Activated gamma-delta T cell treated with Interleukin-2 at 50 U/mL for 16 hours (primary cell): ENCODE data around the gene ARSG.
"Not testable (repeated sequence)": the region's sequence is repeated elsewhere in the genome, so short reads cannot be mapped to it uniquely, and the experiment has no call there.

Experiments
- DNase-seq: peaks from one replicate; pipeline ENCODE4 v3.0.0-alpha.2; 2020

Gene ARSG

DNA sequence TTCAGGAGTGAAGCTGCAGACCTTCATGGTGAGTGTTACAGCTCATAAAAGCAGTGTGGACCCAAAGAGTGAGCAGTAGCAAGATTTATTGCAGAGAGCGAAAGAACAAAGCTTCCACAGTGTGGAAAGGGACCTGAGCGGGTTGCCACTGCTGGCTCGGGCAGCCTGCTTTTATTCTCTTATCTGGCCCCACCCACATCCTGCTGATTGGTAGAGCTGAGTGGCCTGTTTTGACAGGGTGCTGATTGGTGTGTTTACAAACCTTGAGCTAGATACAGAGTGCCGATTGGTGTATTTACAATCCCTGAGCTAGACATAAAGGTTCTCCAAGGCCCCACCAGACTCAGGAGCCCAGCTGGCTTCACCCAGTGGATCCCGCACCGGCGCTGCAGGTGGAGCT, 17.2 kb downstream of the ARSG start:
- DNase-seq, result not testable (repeated sequence)

DNA sequence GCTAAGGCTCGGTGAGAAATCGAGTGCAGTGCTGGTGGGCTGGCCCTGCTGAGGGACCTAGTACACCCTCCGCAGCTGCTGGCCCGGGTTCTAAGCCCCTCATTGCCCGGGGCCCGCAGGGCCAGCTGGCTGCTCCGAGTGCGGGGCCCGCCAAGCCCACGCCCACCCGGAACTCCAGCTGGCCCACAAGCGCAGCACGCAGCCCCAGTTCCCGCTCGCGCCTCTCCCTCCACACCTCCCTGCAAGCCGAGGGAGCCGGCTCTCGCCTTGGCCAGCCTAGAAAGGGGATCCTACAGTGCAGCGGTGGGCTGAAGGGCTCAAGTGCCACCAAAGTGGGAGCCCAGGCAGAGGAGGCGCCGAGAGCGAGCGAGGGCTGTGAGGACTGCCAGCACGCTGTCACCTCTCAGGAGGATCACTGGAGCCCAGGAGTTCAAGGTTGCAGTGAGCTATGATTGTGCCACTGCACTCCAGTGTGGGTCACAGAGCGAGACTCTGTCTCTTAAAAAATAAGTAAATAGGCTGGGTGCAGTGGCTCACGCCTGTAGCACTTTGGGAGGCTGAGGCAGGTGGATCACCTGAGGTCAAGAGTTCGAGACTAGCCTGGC, 17.9 kb downstream of the ARSG start:
- DNase-seq, result not testable (repeated sequence)

DNA sequence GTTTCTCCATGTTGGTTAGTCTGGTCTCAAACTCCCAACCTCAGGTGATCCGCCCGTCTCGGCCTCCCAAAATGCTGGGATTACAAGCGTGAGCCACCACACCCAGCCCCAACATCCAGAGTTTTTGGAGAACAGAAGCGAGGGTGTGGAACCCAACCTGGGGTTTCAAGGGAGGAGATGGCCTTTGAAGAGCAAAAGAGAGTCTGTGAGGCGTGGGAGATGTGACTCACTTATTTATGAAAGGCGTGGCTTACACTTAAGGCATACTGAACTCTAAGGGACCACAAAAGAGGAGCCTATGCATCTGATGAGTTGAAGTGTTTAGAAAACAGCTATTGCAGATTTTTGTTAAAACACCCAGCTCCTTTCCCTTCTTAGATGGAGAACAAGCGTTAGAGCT, 18.9 kb downstream of the ARSG start:
- DNase-seq, result peak; percentile 34

DNA sequence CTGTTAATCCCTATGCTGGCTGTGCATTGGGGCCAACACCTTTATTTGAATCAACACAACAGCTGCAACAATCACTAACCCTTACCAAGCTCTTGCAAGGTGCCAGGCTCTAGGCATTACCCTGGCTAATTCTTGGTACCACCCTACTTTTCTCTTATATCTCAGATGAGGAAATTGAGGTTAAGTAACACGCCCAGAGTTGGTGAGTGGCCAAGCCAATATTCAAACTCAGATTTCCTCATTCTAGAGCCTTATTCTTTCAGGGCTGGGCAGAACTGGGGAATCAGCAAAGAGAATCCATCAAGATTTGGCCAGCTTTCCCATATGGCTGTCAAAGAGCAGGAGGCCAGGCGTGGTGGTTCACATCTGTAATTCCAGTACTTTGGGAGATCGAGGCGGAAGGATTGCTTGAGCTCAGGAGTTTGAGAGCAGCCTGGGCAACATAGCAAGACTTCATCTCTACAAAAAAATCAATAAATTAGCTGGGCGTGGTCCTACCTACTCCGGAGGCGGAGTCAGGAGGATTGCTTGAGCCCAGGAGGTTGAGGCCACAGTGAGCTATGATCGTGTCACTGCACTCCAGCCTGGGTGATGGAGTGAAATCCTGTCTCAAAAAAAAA, 23.7 kb downstream of the ARSG start:
- DNase-seq, result peak; percentile 13

DNA sequence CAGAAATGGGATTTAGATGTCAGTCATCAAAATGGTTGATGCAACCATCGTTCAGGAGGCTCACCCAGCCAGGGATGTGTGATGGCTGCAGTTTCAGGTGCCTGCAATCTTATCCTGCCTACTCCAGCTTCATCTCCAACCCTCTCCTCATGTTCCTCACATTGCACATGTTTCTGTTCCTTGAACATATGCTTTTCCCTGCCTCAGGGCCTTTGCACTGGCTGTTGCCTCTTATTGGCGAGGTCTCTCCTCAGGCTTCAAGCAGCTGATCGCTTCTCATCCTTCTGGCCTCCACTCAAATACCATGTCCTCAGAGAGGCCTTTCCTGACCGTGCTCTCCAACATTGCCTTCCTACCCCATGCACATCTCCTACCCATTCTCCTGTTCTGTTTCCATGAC, 24.6 kb downstream of the ARSG start:
- DNase-seq, result no peak

DNA sequence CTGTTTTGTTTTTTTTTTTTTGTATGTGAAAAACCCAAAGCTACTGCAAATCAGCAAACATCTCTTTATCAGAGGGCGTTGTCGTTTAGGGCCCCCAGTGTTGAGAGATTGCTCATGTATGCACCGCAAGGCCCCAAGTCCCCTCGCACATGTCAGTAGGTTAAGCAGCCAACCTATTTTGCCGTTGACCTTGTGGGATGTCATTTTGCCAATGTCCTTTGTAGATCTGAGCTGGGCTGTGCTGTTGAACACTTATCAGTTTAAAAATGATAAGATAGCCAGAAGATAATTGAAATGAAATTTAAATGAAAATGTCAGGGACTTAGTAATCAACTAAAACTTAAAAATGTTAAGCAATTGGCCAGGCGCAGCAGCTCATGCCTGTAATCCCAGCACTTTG, 26.2 kb downstream of the ARSG start:
- DNase-seq, result no peak

DNA sequence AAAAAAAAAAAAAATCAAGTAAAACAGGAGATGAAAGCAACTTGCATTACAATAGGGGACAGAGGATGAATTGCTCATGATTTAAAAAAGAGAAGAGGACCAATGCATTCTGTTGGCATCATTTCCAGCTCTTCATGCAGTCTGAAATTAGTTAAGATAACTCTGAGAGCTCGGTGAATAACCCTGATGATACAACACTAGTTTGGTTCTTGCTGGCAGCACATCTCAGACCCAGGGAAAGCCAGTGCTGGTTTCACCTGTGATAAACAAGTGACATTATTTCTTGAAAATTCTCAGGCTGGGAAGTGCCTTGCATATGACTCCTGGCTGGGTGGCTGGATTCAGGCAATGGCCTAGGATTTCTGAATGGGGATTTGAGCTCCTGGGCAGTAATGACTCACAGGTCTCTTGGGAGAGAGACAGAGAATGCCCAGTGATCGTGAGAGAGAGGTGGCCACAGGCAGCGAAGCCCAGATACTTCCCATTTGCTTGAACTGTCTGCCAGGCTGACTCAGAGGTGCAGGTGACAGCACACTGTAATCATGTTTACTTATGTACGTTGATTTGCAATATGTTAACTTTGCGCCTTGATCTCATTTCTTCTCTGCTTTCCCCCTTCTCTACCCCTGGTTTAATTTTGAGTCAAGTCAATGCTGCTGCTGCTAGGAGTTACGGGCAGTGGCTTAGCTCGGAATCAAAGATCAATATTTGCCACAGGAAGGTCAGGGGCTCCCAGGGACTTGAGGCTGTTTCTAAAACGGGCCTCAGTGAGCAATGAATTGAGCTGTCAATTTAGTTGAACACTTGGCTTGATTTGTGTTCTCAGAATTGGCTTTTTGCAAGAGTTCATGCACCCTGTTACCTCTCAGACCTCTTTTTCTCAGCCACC, 27.1 kb downstream of the ARSG start:
- no peak for DNase-seq

DNA sequence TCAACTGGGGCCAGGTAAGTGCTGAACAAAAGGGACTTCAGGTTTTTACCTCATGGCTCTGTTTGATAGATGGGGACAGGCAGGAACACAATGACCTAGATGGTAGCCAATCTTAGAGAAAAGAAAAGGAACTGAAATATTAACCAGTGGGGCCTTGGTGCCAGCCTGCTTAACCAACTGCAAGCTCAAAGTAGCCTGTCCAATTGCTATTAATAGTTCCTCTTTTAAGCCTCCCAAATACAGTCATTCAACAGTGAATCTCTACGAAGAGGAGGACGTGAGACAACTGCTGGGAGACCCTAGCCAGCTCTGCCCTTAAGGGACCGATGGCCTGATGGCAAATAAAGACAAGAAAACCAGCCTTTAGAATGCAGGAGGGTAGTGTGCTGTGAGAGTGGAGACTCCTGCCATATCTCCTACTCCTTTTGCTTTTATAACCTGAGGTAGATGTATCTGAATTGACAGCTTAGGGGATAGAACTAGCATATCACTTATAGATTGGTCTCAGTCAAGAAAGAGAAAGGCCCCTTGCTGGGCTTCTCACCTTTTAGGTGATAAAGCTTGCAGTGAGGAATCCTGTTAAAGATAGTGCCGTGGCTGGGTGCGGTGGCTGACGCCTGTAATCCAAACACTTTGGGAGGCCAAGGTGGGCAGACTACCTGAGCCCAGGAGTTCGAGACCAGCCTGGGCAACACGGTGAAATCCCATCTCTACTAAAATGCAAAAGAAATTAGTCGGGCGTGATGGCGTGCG, 28.3 kb downstream of the ARSG start:
- no peak for DNase-seq

DNA sequence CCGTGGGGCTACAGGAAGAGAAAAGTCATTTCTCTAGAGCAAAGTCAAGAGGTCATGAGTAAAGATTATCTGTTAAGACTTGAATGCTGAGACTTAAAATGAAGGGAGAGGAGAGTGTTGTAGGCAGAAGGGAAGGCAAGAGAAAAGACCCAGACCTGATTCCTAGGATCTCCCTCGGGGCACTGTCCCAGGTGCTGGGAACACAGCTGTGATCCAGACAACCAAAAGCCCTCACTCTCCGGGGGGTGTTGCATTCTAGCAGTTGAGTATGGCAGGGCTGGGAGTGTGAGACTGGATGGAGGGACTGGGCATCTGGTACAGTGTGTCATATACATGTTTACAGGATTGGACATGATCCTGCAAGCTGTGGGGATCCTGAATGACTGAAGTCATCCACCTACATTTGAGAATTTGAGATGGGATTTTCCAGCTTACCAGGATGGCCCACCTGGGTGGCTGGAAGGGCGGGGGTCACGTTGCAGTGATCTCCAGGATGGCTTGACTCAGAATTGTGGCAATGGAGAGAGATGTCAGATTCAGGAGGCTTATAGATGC, 29.1 kb downstream of the ARSG start:
- no peak for DNase-seq

DNA sequence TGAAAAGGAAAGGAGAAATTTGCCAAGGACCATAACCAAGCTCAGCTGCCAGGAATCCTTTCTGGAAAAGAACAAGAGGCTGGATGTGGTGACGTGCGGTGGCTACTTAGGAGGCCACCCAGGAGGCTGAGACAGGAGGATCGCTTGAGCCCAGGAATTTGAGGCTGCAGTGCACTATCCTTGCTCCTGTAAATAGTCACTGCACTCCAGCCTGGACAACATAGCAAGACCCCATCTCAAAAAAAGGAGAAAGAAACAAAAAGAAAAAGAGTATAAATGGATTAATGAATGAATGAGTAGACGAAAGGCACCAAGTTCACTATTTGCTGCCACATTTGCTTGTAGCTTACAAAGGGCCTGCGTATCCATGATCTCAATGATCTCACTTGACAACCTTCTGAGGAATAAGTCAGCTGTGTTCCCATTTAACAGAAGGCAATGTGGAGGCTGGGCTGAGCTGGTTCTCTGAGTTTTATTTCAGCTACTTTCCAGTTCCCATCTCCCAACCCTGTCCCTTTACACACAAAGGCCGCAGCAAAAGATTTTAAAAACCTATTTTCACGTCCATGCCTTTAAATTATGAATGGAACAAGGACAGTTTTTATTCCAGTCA, 29.8 kb downstream of the ARSG start:
- DNase-seq, result no peak

DNA sequence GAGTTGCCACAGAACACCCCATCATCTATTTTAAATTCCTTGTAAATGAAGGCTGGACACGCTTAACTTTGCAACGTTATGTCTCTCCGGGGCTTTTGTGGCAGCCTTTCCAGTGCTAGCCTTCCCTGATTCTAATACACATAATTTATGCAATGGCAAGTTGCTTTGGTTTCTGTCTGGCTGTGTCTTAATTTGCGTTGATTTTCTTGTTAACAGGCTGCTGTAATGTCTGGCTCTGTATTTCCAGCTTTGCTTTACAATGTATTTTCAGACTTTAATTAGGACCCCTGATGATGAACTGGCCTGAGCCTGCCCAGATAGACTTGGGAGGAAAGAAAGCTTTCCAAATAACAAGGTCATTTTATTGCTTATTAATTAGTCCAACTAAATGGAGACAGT, 30.3 kb downstream of the ARSG start:
- DNase-seq, result no peak

DNA sequence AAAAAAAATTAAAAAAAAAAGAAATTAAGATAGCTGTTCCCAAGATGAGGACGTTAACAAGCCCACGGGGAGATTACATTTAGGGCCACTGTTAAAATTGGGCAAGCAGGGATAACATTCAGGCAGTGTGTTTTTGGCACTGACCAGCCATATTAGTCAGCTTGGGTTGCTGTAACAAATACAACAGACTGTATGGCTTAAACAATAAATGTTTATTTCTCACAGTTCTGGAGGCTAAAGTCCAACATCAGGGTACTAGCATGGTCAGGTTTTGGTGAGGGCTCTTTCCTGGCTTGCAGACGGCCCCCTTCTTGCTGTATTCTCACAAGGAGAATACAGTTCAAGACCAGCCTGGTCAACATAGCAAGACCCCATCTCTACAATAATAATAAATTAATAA, 31.3 kb downstream of the ARSG start:
- no peak for DNase-seq

DNA sequence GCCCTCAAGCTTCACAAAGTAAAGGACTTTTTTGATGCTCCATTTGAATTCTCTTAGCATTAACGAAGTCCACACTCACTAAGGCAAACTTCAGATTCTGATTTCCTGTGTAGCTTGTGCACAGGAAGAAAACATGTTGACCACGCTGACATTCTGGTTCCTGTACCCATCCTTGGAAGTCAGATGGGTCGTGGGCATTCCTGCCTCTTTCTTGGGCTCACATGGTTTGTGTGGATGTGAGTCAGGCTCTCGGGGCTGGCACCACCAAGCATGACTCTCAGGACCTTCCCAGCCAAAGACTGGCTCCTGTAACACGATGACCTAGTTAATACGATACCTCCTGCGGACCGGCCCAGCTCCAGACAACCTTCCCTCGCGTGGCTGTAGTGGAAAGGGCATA, 32.8 kb downstream of the ARSG start:
- DNase-seq, result no peak

DNA sequence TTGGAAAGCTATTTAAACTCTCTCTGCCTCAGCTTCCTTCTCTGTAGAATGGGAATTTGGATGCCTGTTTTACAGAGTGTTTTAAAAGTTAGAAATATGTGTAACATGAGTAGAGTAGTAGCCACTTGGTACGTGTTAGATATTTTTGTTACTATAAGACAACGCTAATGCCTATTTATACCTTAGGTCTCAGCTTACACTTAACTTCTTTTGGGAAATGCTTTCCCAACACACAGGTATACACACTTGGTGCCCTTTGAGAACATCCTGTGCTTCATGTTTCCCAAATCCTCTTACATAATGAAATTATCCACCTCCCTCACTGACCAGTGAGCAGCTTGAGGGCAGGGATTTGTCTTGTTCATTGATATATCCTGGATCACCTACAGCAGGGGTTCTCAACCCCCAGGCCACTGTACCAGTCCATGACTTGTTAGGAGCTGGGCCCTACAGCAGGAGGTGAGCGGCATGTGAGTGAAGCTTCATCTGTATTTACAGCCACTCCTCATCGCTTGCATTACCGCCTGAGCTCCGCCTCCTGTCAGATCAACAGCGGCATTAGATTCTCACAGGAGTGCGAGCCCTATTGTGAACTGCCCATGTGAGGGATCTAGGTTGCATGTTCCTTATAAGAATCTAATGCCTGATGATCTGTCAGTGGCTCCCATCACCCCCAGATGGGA, 33.5 kb downstream of the ARSG start:
- DNase-seq, result no peak

DNA sequence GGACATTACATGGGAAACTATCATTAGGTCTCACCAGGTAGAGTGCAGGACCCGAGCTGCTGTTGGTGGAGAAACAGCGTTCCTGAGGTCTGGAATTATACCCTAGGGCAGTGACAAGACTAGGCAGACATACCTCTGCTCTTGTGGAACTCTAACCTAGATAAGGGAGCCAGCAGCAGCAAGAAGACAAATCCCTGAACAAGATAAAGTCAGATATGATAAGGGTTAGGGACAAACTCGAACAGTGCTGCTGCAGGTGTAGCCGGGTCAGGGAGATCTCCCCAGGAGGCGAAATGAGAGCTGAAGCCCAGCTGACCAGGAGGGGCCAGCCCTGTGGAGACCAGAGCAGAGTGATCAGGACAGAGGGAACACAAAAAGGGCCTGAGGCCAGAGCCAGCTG, 34.7 kb downstream of the ARSG start:
- DNase-seq, result no peak

DNA sequence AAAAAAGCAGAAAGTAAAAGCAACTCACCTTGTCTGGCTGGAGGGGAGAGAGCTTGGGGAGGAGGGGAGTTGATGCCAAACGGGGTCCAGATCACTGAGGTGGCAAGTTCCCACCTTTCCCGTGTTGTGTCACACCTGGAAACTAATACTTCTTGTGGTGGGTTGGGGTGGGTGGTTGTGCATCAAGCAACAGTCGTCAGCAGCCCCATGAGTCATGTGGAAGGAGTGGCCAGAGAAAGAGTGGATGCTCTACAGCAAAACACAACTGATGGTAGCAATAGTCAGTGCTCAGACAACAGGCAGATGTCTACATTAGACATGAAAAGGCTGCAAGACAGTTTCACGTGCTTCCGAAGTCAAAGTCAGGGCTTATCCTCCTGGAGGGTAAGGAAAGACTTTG, 35.4 kb downstream of the ARSG start:
- DNase-seq, result no peak

DNA sequence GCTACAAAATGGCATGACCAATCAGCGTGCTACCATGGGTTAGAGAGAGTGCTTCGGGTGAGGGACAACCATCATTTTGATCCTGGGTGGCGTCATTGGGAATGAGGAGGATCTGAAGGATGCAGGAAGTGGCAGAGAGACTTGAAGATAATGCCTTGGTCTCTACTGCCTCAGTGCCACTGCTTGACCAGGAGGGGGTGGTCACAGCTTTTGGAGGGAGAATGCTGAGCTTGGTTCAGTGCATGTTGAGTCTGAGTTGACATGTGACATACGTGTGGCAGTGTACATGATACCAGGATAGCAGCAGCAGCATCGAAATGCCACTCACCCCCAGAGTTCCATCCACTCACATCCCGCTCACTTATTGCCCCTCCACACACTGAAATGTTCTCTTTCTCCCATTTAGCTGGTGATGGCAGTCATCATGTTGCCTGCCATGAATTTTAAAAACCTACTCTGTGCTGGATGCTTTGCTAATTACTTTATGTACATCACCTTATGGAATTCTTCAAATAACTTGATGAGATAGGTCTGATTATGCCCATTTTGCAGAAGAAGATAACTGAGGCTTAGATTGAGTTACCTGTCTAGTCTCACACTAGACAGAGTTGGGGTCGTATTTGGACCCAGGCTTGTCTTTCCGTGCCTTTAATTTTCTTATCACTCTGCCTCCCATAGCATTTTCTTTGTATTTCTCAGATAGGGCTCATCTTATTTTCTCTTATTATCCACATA, 36.7 kb downstream of the ARSG start:
- no peak for DNase-seq

DNA sequence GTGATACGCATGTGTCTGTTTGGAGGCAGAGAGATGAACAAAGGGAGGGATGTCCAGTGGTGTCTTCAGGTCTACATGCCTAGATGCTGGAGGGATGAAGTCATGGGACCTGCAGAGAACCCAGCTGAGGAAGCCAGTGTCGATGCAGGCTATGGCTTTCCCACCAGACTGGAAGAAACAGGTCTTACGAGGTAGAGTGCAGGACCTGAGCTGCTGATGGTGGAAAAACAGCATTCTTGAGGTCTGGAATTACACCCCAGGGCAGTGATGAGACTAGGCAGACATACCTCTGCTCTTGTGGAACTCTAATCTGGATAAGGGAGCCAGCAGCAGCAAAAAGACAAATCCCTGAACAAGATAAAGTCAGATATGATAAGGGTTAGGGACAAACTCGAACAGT, 37.4 kb downstream of the ARSG start:
- DNase-seq, result no peak

DNA sequence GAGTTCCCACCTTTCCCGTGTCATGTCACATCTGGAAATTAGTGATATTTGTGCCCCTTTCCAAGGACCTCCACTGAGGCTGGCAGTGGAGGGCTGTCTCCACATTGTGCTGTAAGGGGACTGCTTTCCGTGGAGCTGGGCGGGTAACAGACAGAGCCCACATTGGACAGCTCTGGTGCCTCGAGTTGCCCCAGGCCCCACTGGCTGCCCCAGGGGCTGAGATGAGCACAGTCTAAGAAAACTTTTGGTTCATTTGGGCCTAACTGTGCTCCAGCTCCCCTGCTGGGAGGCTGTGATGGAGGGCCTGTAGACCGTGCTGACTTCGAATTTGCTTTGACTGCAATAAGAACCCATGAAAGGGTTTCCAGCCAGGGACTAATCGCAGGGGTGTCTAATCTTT, 38.0 kb downstream of the ARSG start:
- DNase-seq, result no peak

DNA sequence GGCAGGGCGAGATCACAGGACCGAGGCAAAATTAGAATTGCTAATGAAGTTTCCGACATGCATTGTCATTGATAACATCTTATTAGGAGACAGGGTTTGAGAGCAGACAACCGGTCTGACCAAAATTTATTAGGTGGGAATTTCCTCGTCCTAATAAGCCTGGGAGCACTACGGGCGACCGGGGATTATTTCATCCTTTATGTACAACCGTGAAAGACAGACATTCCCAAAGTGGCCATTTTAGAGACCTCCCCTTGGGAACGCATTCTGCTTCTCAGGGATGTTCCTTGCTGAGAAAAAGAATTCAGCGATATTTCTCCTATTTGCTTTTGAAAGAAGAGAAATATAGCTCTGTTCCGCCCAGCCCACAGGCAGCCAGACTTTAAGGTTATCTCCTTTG, 40.6 kb downstream of the ARSG start:
- not testable (repeated sequence) for DNase-seq

DNA sequence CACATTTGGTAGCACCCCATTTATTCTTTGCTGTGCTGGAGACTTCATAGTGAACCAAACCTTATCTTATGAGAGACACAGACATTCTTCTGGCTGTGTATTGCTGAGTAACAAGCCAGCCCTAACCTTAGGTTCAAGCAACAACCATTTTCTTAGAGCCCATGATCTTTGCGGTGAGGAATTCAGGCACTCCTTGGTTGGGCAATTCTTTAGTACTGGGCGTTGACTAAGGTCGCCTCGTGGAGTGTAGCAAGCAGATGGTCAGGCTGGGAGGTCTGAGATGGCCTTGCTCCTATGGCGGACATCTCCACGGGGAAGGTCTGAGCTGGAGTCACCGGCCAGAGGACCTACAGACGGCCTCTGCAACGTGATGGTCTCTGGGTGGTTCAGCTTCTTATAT, 43.1 kb downstream of the ARSG start:
- DNase-seq, result no peak
